ENCODE results near the gene RUNX3.

Gene RUNX3

DNA sequence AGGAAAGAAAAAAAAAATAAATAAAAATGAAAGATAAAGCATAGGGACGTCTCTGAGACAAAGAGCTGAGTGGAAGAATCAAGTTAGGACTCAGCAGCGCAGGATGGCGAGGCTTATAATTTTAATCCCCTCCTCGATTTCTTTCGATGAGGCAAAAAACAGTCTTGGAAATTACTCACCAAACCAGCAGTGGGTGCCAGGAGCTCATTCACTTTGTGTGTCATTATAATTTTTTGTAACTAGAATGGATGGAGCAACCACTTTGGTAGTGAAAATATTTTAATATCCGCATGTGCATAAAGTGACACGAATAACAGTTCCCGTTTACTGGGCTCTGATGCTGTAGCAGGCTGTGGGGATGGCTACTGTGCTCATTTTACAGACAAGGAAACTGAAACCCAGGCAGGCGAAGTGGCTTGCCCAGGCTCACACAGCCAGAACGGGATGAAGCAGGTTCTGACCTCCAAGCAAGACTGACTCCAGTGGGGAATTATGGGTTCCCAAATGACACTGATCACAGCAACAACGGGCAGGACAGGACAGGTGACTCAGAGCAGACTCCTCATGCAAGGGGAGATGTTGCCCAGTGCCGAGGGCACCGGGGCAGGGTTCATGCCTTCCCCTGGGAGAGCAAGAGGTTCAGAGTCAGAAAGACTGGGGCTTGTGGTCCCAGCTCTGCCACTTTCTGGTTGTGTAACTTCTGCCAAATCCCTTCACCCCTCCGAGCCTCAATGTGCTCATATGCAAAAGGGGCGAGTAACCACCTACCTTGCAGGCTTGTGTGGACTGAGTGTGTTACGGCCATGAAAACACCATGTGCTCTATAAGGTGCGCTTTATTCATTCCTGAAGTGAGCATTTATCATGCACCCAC, 63.6 kb downstream of the RUNX3 start:
- Histone ChIP-seq H3K27me3 (ENCODE audit: control insufficient read depth, insufficient read depth, low read length) (peaks cover 9% of the 10 kb centered on the region), H3K9ac (ENCODE audit: low read length) (no peak overlapping the region), H3K36me3 (ENCODE audit: control insufficient read depth, insufficient read depth, low read length) (no peaks in the 10 kb centered on the region), H3K4me1 (ENCODE audit: control insufficient read depth, insufficient read depth, low read length) (no peaks in the 10 kb centered on the region), H3K4me3 (ENCODE audit: low read length) (no peak overlapping the region), H3K27ac (ENCODE audit: low read depth, low read length) (no peak overlapping the region)

DNA sequence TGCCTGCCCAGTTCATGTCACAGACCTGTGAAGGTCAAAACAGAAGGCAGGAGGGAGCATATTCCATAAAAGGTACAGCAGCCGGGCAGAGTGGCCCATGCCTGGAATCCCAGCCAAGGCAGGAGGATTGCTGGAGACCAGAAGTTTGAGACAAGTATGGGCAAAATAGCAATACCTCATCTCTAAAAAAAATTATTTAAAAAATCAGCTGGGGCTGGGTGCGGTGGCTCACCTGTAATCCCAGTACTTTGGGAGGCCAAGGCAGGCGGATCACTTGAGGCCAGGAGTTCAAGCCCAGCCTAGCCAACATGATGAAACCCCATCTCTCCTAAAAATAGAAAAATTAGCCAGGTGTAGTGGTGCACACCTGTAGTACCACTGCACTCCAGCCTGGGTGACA, 64.5 kb downstream of the RUNX3 start:
- no peak overlapping the region for H3K4me3 ChIP-seq (ENCODE audit: low read length)
- H3K9ac ChIP-seq (ENCODE audit: low read length), result no peak overlapping the region
- no peaks in the 10 kb centered on the region for H3K36me3 ChIP-seq (ENCODE audit: control insufficient read depth, insufficient read depth, low read length)
- H3K4me1 ChIP-seq (ENCODE audit: control insufficient read depth, insufficient read depth, low read length), result no peaks in the 10 kb centered on the region
- H3K27ac ChIP-seq (ENCODE audit: low read depth, low read length), result no peak overlapping the region
- H3K27me3 ChIP-seq (ENCODE audit: control insufficient read depth, insufficient read depth, low read length), result peaks cover 9% of the 10 kb centered on the region

GRCh38 chr1:24865168-24865567, 64.9 kb downstream of the RUNX3 start:
- Histone ChIP-seq H3K4me3 (ENCODE audit: low read length) (no peak overlapping the region), H3K36me3 (ENCODE audit: control insufficient read depth, insufficient read depth, low read length) (no peaks in the 10 kb centered on the region), H3K27ac (ENCODE audit: low read depth, low read length) (no peak overlapping the region), H3K27me3 (ENCODE audit: control insufficient read depth, insufficient read depth, low read length) (peaks cover 9% of the 10 kb centered on the region), H3K4me1 (ENCODE audit: control insufficient read depth, insufficient read depth, low read length) (no peaks in the 10 kb centered on the region), H3K9ac (ENCODE audit: low read length) (no peak overlapping the region)

DNA sequence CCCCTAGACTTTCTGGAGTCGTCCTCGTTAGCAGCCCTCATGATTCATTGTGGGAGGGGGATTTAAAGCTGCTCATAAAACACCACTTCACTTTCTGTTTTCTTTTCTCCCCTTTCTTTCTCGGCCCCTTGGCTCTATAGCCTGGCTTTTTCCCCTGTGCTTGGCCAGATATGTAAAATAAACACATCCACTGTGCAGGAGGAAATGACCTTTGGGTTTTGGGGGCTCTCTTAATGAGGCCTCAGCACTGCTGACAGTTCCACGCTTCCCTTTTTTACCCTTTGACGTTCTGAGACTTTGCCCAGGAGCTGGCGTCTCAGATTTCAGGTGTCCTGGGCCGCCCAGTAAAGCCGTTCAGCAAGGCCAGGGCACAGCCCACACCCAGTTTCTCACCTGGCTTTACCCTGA, 65.7 kb downstream of the RUNX3 start:
- H3K4me1 ChIP-seq (ENCODE audit: control insufficient read depth, insufficient read depth, low read length), result no peaks in the 10 kb centered on the region
- H3K27ac ChIP-seq (ENCODE audit: low read depth, low read length), result no peak overlapping the region
- no peak overlapping the region for H3K9ac ChIP-seq (ENCODE audit: low read length)
- H3K36me3 ChIP-seq (ENCODE audit: control insufficient read depth, insufficient read depth, low read length), result no peaks in the 10 kb centered on the region
- no peak overlapping the region for H3K4me3 ChIP-seq (ENCODE audit: low read length)
- H3K27me3 ChIP-seq (ENCODE audit: control insufficient read depth, insufficient read depth, low read length), result peaks cover 9% of the 10 kb centered on the region

- Histone ChIP-seq H3K27me3 (ENCODE audit: control insufficient read depth, insufficient read depth, low read length) (peaks cover 9% of the 10 kb centered on the region), H3K9ac (ENCODE audit: low read length) (no peak overlapping the region)
Measured at GRCh38 chr1:24862775-24863483, 67.1 kb downstream of the RUNX3 start.

GRCh38 chr1:24861821-24862727, 68.0 kb downstream of the RUNX3 start:
- no peak overlapping the region for H3K4me3 ChIP-seq (ENCODE audit: low read length)
- no peaks in the 10 kb centered on the region for H3K36me3 ChIP-seq (ENCODE audit: control insufficient read depth, insufficient read depth, low read length)
- no peak overlapping the region for H3K9ac ChIP-seq (ENCODE audit: low read length)
- H3K27ac ChIP-seq (ENCODE audit: low read depth, low read length), result no peak overlapping the region
- no peaks in the 10 kb centered on the region for H3K4me1 ChIP-seq (ENCODE audit: control insufficient read depth, insufficient read depth, low read length)
- H3K27me3 ChIP-seq (ENCODE audit: control insufficient read depth, insufficient read depth, low read length), result peaks cover 4% of the 10 kb centered on the region

More at GRCh38 chr1:24862775-24863483, 67.1 kb downstream of the RUNX3 start:
- no peak overlapping the region for H3K27ac ChIP-seq (ENCODE audit: low read depth, low read length)
- H3K4me3 ChIP-seq (ENCODE audit: low read length), result no peak overlapping the region
- H3K4me1 ChIP-seq (ENCODE audit: control insufficient read depth, insufficient read depth, low read length), result no peaks in the 10 kb centered on the region
- no peaks in the 10 kb centered on the region for H3K36me3 ChIP-seq (ENCODE audit: control insufficient read depth, insufficient read depth, low read length)

- H3K27me3 ChIP-seq (ENCODE audit: control insufficient read depth, insufficient read depth, low read length), result peaks cover 4% of the 10 kb centered on the region
- no peak overlapping the region for H3K9ac ChIP-seq (ENCODE audit: low read length)
- H3K27ac ChIP-seq (ENCODE audit: low read depth, low read length), result no peak overlapping the region
Measured at GRCh38 chr1:24860841-24861240, 69.2 kb downstream of the RUNX3 start.

GRCh38 chr1:24859063-24860010, 70.7 kb downstream of the RUNX3 start:
- Histone ChIP-seq H3K27me3 (ENCODE audit: control insufficient read depth, insufficient read depth, low read length) (peaks cover 4% of the 10 kb centered on the region), H3K4me1 (ENCODE audit: control insufficient read depth, insufficient read depth, low read length) (no peaks in the 10 kb centered on the region), H3K4me3 (ENCODE audit: low read length) (no peak overlapping the region), H3K9ac (ENCODE audit: low read length) (no peak overlapping the region), H3K36me3 (ENCODE audit: control insufficient read depth, insufficient read depth, low read length) (no peaks in the 10 kb centered on the region), H3K27ac (ENCODE audit: low read depth, low read length) (no peak overlapping the region)

More at GRCh38 chr1:24860841-24861240, 69.2 kb downstream of the RUNX3 start:
- no peaks in the 10 kb centered on the region for H3K36me3 ChIP-seq (ENCODE audit: control insufficient read depth, insufficient read depth, low read length)
- H3K4me1 ChIP-seq (ENCODE audit: control insufficient read depth, insufficient read depth, low read length), result no peaks in the 10 kb centered on the region
- H3K4me3 ChIP-seq (ENCODE audit: low read length), result no peak overlapping the region

DNA sequence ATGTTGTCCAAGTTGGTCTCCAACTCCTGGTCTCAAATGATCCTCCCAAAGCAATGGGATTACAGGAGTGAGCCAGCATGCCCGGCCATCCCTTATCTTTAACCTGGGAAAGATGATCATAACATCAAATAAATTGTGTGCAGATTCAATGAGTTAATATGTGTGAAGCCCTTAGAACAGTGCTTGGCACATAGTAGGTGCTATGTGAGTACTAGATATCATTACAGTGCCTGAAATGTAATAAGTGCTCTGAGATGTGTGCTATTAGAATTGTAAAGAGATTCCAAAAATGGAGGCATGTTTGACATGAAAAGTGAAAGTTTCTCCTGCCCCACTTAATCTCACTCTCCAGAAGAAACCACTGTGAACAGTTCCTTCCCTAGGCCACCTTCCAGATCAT, 71.8 kb downstream of the RUNX3 start:
- Histone ChIP-seq H3K27ac (ENCODE audit: low read depth, low read length) (no peak overlapping the region), H3K4me3 (ENCODE audit: low read length) (no peak overlapping the region), H3K9ac (ENCODE audit: low read length) (no peak overlapping the region), H3K27me3 (ENCODE audit: control insufficient read depth, insufficient read depth, low read length) (no peaks in the 10 kb centered on the region), H3K4me1 (ENCODE audit: control insufficient read depth, insufficient read depth, low read length) (no peaks in the 10 kb centered on the region), H3K36me3 (ENCODE audit: control insufficient read depth, insufficient read depth, low read length) (no peaks in the 10 kb centered on the region)

DNA sequence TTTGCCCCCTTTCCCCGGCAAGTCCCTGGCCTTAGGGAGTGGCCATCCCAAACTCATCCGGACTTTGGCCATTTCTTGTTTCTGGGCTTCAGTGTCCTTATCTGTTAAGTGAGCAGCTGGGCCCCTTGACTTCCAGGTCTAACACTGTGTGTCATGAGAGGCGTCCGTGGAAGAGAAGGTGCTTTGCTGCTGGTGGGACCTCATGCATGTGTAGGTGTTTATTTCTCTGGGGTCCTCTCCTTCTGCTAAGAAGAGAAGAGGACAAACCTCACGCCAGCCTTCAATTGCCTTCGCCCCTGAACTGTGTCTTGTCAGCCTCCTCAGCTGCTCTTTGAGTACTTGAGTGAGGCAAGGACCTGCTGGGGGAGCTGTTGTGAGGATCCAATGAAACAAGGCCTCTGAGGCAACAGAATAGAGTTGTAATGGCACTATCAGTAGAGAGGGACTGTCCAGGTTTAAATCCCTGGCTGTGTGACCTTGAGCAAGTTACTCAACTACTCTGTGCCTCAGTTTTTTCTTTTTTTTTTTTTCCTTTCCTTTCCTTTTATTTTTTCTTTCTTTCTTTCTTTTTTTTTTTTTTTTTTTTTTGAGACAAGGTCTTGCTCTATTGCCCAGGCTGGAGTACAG, 72.5 kb downstream of the RUNX3 start:
- H3K27me3 ChIP-seq (ENCODE audit: control insufficient read depth, insufficient read depth, low read length), result no peaks in the 10 kb centered on the region
- H3K4me1 ChIP-seq (ENCODE audit: control insufficient read depth, insufficient read depth, low read length), result no peaks in the 10 kb centered on the region
- H3K36me3 ChIP-seq (ENCODE audit: control insufficient read depth, insufficient read depth, low read length), result no peaks in the 10 kb centered on the region
- H3K4me3 ChIP-seq (ENCODE audit: low read length), result no peak overlapping the region
- no peak overlapping the region for H3K9ac ChIP-seq (ENCODE audit: low read length)
- no peak overlapping the region for H3K27ac ChIP-seq (ENCODE audit: low read depth, low read length)

Data from rectal smooth muscle tissue (tissue), 1 donor.